Hematopoietic multipotent progenitor cell treated with erythropoietin and hydrocortisone succinate and interleukin-3 and kit ligand, for 4 days (in vitro differentiated cells): Measurements from ENCODE around the gene PAFAH1B1.
"Not testable (repeated sequence)": the region's sequence is repeated elsewhere in the genome, so short reads cannot be mapped to it uniquely, and the experiment has no call there.

Experiments
- DNase-seq: peaks from one replicate; pipeline ENCODE4 v3.0.0-alpha.2; 2015

PAFAH1B1 gene

DNA sequence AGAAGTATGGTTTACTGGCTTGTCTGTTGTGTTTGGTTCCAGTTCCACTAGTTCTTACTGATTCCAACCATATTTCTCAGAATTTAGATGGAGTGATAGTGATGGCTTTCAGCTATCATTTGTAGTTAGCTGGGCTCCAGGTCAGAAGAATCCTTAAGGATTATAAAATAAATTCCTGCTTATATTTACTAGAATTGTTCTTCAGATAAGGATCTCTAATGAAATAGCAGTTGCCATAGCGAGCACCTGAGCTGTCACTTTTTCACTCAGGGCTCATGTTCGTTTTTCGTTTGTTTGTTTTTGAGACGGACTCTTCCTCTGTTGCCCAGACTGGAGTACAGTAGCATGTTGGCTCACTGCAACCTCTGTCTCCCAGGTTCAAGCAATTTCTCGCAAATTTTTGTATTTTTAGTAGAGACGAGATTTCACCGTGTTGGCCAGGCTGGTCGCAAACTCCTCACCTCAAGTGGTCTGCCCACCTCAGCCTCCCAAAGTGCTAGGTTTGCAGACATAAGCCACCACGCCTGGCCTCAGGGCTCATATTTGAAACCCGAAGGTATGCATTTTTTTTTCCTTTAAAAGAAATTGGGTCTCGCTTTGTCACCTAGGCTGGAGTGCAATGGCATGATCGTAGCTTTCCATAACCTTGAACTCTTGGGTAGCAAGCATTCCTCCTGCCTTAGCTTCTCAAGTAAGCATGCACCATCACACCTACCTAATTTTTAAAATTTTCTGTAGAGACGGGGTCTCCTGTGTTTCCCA is 42.9 kb downstream of the PAFAH1B1 start:
- no peak for DNase-seq

DNA sequence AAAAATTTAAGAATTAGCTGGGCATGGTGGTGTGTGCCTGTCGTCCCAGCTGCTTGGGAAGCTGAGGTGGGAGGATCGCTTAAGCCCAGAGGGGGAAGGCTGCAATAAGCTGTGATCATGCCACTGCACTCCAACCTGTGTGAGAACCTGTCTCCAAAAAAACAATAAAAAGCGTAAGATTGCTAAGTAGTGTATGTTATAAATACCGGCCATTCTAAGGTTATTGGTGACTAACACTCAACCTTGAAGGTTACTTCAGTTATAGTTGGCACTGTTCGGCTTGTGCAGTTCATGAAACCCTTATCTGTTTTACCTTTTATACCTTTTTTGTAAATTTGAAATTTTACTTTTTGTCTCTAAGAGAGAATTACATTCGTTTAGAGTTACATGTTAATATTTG is 44.0 kb downstream of the PAFAH1B1 start:
- no peak for DNase-seq

DNA sequence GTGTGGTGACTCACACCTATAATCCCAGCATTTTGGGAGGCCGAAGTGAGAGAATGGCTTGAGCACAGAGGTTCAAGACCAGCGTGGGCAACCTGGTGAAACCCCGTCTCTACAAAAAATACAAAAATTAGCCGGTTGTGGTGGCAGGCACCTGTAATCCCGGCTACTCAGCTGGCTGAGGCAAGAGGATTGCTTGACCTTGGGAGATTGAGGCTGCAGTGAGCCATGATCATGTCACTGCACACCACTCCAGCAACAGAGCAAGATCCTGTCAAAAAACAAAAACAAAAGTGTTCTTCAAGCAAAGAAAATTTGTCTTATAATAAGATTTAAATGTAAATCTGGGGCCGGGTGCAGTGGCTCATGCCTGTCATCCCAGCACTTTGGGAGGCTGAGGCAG is 51.5 kb downstream of the PAFAH1B1 start:
- no peak for DNase-seq

DNA sequence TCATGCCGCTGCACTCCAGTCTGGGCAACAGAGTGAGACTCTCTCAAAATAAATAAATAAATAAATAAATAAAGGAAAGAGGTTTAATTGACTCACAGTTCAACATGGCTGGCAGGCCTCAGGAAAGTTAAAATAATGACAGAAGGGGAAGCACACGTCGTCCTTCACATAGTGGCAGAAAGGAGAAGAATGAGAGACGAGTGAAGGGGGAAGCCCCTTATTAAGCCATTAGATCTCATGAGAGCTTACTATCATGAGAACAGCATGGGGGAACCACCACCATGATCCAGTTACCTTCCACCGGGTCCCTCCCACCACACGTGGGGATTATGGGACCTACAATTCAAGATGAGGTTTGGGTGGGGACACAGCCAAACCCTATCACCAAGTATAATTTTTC is 54.5 kb downstream of the PAFAH1B1 start:
- no peak for DNase-seq

DNA sequence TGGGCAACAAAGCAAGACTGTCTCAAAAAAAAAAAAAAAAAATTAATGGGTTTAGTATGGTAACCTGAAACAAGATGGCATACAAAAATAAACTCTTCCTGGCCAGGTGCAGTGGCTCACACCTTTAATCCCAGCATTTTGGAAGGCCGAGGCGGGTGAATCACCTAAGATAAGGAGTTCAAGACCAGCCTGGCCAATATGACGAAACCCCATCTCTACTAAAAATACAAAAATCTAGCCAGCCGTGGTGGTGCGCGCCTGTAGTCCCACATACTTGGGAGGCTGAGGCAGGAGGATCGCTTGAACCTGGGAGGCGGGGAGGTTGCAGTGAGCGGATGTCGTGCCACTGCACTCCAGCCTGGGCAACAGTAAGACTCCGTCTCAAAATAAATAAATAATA is 55.7 kb downstream of the PAFAH1B1 start:
- DNase-seq, result no peak

DNA sequence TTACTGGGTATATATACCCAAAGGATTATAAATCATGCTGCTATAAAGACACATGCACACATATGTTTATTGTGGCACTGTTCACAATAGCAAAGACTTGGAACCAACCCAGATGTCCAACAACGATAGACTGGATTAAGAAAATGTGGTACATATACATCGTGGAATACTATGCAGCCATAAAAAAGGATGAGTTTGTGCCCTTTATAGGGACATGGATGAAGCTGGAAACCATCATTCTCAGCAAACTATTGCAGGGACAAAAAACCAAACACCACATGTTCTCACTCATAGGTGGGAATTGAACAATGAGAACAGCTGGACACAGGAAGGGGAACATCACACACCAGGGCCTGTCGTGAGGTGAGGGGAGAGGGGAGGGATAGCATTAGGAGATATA is 59.5 kb downstream of the PAFAH1B1 start:
- not testable (repeated sequence) for DNase-seq

DNA sequence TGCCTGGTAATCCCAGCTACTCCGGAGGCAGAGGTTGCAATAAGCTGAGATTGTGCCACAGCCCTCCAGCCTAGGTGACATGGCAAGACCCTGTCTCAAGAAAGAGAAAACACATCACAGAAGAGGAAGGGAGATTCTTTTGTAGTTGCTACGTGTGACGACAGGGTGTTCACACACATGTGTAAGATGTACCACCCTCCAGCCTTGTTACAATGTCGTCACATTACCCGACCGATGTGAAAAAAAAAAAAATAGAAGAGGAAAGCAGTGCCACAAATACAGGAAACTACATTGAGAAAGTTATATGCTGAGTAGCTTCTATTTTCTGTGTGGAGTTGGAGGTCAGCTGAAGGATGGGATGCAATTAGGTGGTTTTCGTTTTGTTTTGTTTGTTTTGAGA is 62.1 kb downstream of the PAFAH1B1 start:
- no peak for DNase-seq

DNA sequence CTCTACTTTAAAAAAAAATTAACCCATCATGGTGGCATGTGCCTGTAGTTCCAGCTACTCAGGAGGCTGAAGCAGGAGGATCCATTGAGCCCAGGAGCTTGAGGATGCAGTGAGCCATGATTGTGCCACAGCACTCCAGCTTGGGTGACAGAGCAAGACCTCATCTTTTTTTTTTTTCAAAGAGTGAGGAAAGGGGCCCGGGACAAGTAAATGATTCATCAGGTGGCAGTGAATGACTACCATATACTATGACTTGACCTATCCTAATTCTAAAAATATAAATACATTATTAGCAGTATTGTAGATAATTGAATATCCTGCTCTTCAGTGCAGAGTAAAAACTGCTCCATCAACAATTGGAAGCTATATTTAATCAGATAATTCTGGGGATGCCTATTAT is 62.8 kb downstream of the PAFAH1B1 start:
- no peak for DNase-seq

DNA sequence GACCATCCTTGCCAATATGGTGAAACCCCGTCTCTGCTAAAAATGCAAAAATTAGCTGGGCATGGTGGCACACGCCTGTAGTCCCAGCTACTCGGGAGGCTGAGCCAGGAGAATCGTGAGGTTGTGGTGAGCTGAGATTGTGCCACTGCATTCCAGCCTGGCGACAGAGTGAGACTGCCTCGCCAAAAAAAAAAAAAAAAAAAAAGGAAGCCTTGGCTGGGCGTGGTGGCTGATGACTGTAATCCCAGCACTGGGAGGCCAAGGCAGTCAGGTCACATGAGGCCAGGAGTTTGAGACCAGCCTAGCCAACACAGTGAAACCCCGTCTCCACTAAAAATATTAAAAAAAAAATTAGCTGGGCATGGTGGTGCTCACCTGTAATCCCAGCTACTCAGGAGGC is 65.9 kb downstream of the PAFAH1B1 start:
- DNase-seq, result peak; percentile 32

DNA sequence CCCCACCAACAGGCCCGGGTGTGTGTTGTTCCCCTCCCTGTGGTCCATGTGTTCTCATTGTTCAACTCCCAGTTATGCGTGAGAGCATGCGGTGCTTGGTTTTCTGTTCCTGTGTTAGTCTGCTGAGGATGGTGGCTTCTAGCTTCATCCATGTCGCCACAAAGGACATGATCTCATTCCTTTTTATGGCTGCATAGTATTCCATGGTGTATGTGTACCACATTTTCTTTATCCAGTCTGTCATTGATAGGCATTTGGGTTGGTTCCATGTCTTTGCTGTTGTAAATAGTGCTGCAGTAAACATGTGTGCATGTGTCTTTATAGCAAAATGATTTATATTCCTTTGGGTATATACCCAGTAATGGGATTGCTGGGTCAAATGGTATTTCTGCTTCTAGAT is 67.0 kb downstream of the PAFAH1B1 start:
- not testable (repeated sequence) for DNase-seq

DNA sequence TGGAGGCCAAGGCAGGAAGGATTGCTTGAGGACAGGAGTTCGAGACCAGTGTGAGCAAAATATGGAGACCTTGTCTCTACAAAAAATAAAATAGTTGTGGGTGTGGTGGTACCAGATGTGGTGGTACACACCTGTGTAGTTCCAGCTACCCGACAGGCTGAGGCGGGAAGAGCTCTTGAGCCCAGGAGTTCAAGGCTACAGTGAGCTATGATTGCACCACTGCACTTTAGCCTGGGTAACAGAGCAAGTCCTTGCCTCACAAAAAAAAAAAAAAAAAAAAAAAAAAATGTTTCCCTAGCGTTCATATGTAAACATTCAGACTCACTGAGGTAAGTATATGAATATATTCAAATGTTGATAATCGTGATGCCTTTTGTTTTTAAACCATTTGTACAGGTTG is 78.6 kb downstream of the PAFAH1B1 start:
- no peak for DNase-seq

DNA sequence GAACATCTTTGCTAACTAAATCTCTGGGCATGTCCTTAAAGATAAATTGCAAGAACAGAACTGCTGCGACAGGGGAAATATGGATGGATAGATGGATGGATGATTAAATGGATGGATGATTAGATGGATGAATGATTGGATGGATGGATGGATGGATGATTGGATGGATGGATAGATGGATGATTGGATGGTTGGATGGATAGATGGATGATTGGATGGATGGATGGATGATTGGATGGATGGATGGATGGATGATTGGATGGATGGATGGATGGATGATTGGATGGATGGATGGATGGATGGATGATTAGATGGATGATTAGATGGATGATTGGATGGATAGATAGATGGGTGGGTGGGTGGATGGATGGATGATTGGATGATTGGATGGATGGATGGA is 85.8 kb downstream of the PAFAH1B1 start:
- DNase-seq, result not testable (repeated sequence)

DNA sequence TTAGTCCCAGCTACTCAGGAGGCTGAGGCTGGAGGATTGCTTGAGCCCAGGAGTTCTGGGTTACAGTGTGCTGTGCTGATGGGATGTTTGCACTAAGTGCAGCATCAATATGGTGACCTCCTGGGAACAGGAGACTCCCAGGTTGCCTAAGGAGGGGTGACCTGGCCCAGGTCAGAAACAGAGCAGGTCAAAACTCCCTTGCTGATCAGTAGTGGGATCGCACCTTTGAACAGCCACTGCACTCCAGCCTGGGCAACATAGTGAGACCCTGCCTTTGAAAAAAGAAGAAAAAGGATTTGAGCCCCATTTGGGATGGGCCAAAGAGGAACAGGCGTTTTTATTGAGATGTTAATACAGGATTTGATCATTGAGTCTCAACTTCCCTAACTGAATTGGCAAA is 87.5 kb downstream of the PAFAH1B1 start:
- DNase-seq, result no peak

DNA sequence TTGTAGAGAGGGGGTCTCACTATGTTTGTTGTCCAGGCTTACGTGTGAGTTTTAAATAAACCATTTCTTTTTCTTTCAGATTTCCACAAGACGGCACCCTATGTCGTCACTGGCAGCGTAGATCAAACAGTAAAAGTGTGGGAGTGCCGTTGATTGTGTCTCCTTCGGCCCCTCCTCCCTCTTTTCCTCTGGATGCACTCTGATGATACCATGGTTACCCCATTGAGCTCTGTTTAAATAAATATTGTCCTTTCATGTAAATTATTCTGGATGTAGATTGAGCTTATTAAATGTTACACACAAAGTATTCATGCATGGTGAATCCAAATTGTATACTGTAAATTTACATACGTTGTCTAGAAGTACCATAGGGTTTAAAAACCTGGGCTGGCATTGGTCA is 88.2 kb downstream of the PAFAH1B1 start:
- DNase-seq, result no peak

DNA sequence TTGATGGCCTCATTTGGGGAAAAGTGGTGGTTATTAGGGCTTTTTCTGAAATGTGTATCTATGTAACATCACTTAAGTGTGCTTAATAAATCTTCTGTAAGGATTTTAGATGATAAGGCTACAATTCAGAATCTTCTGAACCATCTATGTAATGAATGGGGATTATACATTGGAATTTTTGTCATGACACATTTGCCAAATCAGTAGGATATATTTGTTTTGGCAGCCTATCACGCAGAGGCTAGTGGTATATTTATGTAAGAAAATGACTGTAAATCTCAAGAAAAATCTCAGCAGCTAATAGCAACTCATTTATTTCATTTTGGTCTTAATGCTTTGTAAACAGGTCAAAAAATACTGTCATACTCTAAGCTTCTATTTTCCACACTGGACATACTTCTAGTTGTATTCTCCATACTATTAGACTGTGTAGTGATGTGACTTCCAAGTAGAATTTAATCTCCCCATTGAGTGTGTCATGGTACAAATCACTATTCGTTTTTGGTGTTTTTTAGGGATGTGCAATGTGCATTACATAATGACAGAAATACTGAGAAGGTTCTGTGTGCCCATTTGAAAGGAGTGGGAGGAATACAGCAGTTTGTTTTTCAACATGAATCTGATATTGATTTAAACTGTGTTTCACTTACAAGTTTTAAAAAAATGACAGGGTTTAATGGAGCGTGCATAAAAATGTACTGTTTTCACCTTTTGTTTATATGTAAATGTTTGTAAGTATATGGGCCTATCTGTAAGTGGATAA is 88.9 kb downstream of the PAFAH1B1 start:
- no peak for DNase-seq

DNA sequence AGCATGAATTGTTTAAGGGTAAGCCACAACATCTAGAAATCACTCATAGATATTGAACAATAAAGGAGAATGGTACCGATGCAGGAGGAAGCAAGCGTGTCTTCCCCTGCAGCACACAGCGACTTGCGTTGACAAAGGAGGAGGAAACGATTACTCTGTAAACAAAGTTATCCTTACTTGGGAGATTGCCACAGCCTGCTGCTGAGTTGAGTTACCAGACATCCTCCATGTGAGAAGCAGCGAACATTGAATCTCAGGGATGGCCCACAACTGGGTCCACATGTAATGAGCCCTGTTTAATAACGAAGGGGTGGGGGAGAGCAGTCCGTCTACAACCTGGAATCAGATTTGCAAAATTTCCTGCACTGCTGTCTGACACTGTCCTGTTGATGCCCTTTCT is 90.5 kb downstream of the PAFAH1B1 start:
- DNase-seq, result no peak

DNA sequence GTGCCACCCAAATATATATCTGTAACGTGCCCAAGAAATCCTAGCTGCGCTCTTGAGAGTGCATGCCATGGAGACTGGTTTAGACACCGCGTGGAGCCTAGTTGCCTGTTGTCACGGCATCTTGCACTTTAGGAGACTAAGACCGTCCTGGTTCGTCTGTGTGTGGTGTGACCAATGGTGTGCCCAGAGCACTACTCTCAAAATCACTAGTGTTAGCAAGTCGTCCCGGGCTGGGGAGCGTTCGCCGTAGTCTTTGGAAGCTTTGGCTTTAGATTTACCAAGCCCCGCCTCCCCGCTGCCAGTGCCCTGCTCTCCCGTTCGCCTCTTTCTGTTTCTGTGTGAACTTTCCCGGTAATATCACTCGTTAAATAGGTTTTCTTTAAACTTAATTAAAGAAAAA is 91.1 kb downstream of the PAFAH1B1 start:
- DNase-seq, result no peak

DNA sequence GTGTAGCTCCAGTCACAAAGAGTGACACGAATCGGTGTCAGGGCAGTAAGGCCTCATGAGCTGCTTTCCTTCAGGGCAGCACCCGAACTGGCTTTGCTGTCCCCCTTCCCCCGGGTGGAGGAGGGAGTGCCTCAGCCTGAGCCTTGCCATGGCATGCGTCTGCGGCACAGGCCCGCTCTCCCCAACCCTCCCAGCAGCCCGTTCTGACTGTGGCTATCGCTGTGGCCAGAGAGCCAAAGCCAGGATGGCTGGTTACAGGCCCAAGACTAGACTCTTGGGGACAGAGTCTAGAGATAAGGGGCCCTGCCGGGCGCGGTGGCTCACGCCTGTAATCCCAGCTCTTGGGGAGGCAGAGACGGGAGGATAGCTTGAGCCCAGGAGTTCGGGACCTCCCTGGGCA is 92.2 kb downstream of the PAFAH1B1 start:
- no peak for DNase-seq

DNA sequence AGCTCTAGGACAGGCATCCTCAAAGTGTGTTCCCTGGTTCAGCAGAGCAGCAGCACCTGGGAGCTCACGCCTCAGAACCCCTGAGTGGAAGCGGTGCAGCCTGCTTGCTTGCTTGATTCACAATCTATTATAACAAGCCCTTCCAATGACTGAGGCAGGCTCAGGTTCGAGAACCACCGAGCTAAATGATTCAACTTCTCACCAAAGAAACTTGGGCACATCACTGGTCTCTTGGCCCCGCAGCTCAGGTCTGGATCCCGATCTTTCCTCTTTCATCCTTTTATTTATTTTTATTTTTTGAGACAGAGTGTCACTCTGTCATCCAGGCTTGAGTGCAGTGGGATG is 93.6 kb downstream of the PAFAH1B1 start:
- no peak for DNase-seq

DNA sequence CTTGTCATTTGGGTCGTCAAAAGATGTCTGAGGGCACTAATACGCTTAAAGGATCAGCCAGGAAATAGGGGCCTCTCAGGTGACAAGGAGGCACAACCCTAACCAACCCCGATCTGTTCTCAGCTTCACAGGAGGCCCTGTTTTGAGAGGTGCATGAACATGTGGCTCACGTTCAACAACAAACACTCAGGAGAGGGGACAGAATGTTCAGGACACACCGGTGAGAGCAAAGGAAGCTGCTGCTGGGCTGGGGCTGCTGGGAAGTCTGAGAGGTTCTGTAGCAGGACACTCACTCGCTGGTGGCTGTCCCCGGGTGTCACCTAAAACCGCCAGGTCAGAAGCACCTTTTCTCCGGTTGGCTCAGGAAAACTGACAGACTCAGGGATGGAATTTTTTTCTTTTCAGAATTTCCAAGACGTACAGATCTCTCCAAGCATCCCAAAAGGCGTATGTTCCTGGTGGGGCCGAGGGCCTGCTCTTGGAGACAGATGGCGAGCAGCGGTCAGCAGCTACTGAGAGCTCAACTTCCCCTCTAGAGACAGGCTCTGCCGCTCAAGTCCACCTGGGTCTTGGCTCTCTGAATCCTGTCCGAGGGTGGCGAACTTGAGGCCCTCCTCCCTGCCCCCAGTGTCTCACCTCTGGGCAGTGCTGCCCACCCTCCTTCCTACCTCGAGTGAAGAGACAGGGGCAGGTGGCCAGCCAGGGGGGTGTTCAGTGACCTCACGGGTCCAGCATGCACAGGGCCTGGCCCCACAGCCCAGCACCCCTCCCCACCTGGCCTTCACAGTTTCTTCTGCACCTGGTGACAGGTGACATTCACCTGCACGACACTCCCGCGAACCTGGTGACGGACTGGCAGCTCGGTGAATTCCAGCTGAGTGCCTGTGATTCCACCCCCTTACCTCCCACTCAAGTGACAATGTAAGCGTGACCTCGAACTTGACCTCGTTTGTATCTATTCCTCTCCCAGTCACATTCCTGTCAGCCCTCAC is 95.2 kb downstream of the PAFAH1B1 start:
- DNase-seq, result peak; percentile 23

DNA sequence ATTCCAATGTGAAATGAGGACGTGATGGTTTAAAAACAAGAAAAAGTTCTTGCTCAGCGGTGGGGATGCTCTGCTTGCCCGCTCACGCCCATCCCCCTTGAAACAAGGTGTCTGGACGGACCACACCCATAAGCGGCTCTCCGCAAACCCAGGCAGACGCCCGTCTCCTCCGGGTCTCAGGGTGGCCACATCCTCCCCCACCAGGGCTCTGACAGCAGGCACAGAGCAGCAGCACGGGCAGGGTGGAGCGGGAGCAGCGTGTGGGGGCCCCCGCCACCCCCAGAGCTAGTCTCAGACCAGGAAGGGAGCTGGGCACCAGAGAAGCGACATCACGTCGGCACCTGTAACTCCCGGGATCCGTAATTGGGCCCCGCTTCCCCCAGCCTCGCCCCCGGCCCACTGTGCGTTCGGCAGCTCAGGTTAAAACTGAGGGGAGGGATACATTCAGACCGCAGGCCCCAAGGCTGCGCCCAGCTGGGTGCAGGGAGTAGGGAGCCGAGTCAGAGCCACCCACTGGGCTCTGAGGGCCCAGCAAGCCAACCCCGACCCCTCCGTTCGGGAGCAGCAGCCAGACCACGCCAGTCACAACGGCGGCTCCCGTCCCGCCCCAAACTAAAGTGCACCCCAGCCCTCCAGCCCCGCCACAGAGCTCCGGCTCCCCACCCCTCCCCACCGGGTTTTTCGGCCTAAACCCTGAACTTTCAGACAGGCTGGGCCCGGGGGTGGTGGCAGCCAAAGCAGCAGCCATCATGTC is 96.1 kb downstream of the PAFAH1B1 start:
- DNase-seq, result peak; percentile 46

DNA sequence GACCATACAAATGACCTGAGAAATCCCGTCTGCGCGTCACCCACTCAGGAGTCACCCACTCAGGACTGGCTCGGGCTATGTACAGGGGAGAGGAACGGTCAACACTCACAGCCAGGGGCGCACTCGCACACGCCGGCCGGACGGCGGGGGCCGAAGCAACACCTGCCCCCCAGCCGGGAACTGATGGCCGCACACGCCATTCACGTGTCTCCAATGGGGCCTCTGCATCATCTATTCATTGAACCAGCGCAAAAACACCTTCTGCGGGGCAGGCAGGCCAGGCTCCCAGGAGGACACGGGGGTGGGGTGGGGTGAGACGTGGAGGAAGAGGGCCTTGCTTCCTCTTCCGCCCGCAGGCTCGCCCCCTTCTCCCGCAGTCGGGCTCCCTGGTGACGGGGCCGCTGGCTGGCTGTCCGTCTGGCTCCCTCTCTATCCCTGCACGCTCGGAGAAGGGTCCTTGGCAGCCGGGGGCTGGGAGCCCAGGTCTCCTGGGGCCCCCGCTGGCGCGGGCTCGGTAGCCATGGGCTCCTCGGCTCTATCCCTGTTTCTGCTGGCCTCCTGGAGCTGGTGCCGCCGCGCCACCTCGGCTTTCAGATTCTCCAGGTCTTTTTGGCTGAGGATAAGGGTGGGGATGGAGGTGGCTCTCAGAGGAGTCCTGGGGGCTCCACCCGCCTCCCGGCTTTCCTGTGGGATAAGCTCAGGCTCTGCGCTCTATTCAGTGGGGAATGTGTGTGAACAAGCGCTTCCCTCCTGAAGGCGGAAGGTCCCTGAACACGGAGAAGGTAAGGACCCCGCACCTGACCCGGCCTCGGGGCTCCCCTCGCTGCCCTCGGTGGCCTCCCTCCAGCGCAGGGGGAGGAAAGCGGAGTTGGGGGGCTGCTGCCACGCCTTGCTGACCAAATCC is 97.0 kb downstream of the PAFAH1B1 start:
- no peak for DNase-seq
